Glutamatergic neuron (in vitro differentiated cells): ENCODE data around the gene NXPE3. TPM values are rescaled to one million over a fixed set of nuclear protein-coding genes. Genes with fewer than 3 reads are reported as not detected.

Experiments
- DNase-seq: peaks from one replicate; pipeline ENCODE4 v3.0.0; 2022
- H3K27ac Mint-ChIP-seq: one replicate; pipeline ENCODE4 v1.8.0; 2020; ENCODE audit warnings: mild to moderate bottlenecking, mixed read lengths, inconsistent platforms; ENCODE audit not compliant: unreplicated experiment
- H3K27me3 Mint-ChIP-seq: one replicate; pipeline ENCODE4 v1.8.0; 2020; ENCODE audit warnings: mild to moderate bottlenecking, moderate library complexity, mixed read lengths, inconsistent platforms; ENCODE audit not compliant: unreplicated experiment
- H3K36me3 Mint-ChIP-seq: one replicate; pipeline ENCODE4 v1.8.0; 2020; ENCODE audit warnings: mild to moderate bottlenecking, mixed read lengths, inconsistent platforms; ENCODE audit not compliant: unreplicated experiment
- H3K4me1 Mint-ChIP-seq: one replicate; pipeline ENCODE4 v1.8.0; 2020; ENCODE audit warnings: mild to moderate bottlenecking, low read depth, mixed read lengths, inconsistent platforms; ENCODE audit not compliant: unreplicated experiment
- H3K4me3 Mint-ChIP-seq: one replicate; pipeline ENCODE4 v1.8.0; 2020; ENCODE audit warnings: mild to moderate bottlenecking, mixed read lengths, inconsistent platforms; ENCODE audit not compliant: unreplicated experiment
- H3K9me3 Mint-ChIP-seq: one replicate; pipeline ENCODE4 v1.8.0; 2020; ENCODE audit warnings: mild to moderate bottlenecking, moderate library complexity, mixed read lengths, inconsistent platforms; ENCODE audit not compliant: unreplicated experiment
- CTCF ChIP-seq: fragments of 200-600 bp; sonication (generic); IDR thresholded peaks from one replicate; pipeline ENCODE4 v1.5.0; 2021; ENCODE audit not compliant: partially characterized antibody, unreplicated experiment
- total RNA-seq: library from RNA; stranded (reverse); fragmentation: NEBNext Ultra II Directional; extraction: Animal tissue kit (Norgen Biotek cat#: 25700); gene quantifications from one replicate; pipeline ENCODE4 v1.2.1, GENCODE V29; 2021; ENCODE audit not compliant: unreplicated experiment

NXPE3 gene
- total RNA-seq, 1 donor from 2014 or later, result 29.1 TPM

GRCh38 chr3:101867996-101868395 lies 89.0 kb downstream of the NXPE3 start:
- no peak overlapping the region for H3K27ac Mint-ChIP-seq
- no peaks in the 10 kb centered on the region for H3K9me3 Mint-ChIP-seq
- H3K27me3 Mint-ChIP-seq, result no peaks in the 10 kb centered on the region
- no peak for TF ChIP-seq CTCF
- H3K36me3 Mint-ChIP-seq, result no peaks in the 10 kb centered on the region
- DNase-seq, result no peak
- no peak overlapping the region for H3K4me3 Mint-ChIP-seq
- peaks cover 2% of the 10 kb centered on the region for H3K4me1 Mint-ChIP-seq

GRCh38 chr3:101868534-101869464 lies 89.8 kb downstream of the NXPE3 start:
- DNase-seq, result no peak
- no peak overlapping the region for H3K27ac Mint-ChIP-seq

DNA sequence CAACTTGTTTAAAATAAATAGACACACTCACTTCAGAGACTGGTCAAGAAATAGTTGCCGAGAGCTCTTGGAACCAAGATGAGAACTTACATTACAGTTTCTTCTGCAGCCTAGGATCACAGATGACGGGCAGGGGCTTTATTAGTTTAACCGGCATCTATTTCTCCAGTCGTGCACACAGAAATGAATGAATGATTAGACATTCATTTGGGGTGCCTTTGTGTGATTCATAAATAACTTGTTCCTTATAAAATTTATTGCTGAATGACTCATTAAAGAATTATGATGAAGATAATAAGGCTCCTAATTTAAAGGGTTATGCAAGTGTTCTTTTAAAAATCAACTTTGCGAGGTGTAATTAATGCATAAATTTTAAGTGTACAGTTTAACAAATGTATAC lies 91.1 kb downstream of the NXPE3 start:
- no peaks in the 10 kb centered on the region for H3K27me3 Mint-ChIP-seq
- H3K9me3 Mint-ChIP-seq, result no peaks in the 10 kb centered on the region
- TF ChIP-seq CTCF, result no peak
- peaks cover 2% of the 10 kb centered on the region for H3K4me1 Mint-ChIP-seq
- no peak overlapping the region for H3K27ac Mint-ChIP-seq
- no peaks in the 10 kb centered on the region for H3K36me3 Mint-ChIP-seq
- no peak overlapping the region for H3K4me3 Mint-ChIP-seq
- no peak for DNase-seq

More at GRCh38 chr3:101868534-101869464, 89.8 kb downstream of the NXPE3 start:
- H3K4me3 Mint-ChIP-seq, result no peak overlapping the region
- no peaks in the 10 kb centered on the region for H3K9me3 Mint-ChIP-seq
- H3K4me1 Mint-ChIP-seq, result peaks cover 2% of the 10 kb centered on the region
- no peaks in the 10 kb centered on the region for H3K36me3 Mint-ChIP-seq
- TF ChIP-seq CTCF, result no peak
- H3K27me3 Mint-ChIP-seq, result no peaks in the 10 kb centered on the region

GRCh38 chr3:101873619-101874018 lies 94.6 kb downstream of the NXPE3 start:
- no peaks in the 10 kb centered on the region for H3K27me3 Mint-ChIP-seq
- no peak for DNase-seq
- no peaks in the 10 kb centered on the region for H3K4me1 Mint-ChIP-seq
- TF ChIP-seq CTCF, result no peak
- no peaks in the 10 kb centered on the region for H3K36me3 Mint-ChIP-seq
- H3K4me3 Mint-ChIP-seq, result no peak overlapping the region
- H3K27ac Mint-ChIP-seq, result no peak overlapping the region
- no peaks in the 10 kb centered on the region for H3K9me3 Mint-ChIP-seq

GRCh38 chr3:101876142-101876541 lies 97.1 kb downstream of the NXPE3 start:
- no peak overlapping the region for H3K4me3 Mint-ChIP-seq
- no peak for DNase-seq
- no peaks in the 10 kb centered on the region for H3K9me3 Mint-ChIP-seq
- H3K36me3 Mint-ChIP-seq, result no peaks in the 10 kb centered on the region
- no peaks in the 10 kb centered on the region for H3K27me3 Mint-ChIP-seq
- no peak overlapping the region for H3K27ac Mint-ChIP-seq
- no peak for TF ChIP-seq CTCF
- H3K4me1 Mint-ChIP-seq, result no peaks in the 10 kb centered on the region
